IMR-90 (cell line): ENCODE data around the gene XRN2. TPM values are rescaled to one million over a fixed set of nuclear protein-coding genes. Genes with fewer than 3 reads are reported as not detected.

Experiments used
- ATAC-seq: fragments of 200-7000 bp; cut with Tn5 transposase; 2 replicates; pipeline ENCODE4 v1.9.1; 2020; ENCODE audit warnings: low read depth, mild to moderate bottlenecking, moderate library complexity
- BruUV-seq: library from RNA; stranded (reverse); fragments of 400-500 nt; replicated peaks from 2 replicates; lab custom pipeline; 2021; lab: Mats Ljungman, UMichigan
- CTCF ChIA-PET: fragments of 300-600 bp; formaldehyde crosslinking; extraction: SDS; loops from one replicate; lab custom pipeline; 2021; ENCODE audit warnings: antibody characterized with exemption; lab: Yijun Ruan, JAX
- POLR2A ChIA-PET: fragments of 300-600 bp; sonication (Branson Sonifier 250); formaldehyde crosslinking; loops from one replicate; lab custom pipeline; 2022; ENCODE audit warnings: antibody characterized with exemption; ENCODE audit not compliant: unreplicated experiment; lab: Charles Lee
- DNase-seq: peaks from one replicate; pipeline ENCODE4 v3.0.0; 2013
- H2AFZ ChIP-seq: replicated peaks from 2 replicates; pipeline ENCODE3; 2013; ENCODE audit warnings: low read length, mild to moderate bottlenecking; ENCODE audit not compliant: poor library complexity
- H2AK5ac ChIP-seq: 2 replicates; pipeline ENCODE4 v1.6.1; 2013; ENCODE audit warnings: low read depth, low read length, inconsistent platforms
- H2AK9ac ChIP-seq: replicated peaks from 2 replicates; pipeline ENCODE3; 2013; ENCODE audit warnings: mild to moderate bottlenecking, low read depth, low read length, moderate library complexity; ENCODE audit not compliant: poor library complexity
- H2BK120ac ChIP-seq: 2 replicates; pipeline ENCODE4 v1.6.1; 2013; ENCODE audit warnings: low read depth, low read length, inconsistent platforms
- H2BK15ac ChIP-seq: 3 replicates; pipeline ENCODE4 v1.6.1; 2013; ENCODE audit warnings: low read depth, low read length, inconsistent platforms
- H2BK20ac ChIP-seq: 2 replicates; pipeline ENCODE4 v1.6.1; 2013; ENCODE audit warnings: low read depth, mild to moderate bottlenecking, inconsistent platforms, low read length, moderate library complexity
- H2BK5ac ChIP-seq: 2 replicates; pipeline ENCODE4 v1.6.1; 2013; ENCODE audit warnings: mild to moderate bottlenecking, low read depth, low read length, inconsistent platforms; ENCODE audit not compliant: poor library complexity, severe bottlenecking
- H3K14ac ChIP-seq: replicated peaks from 2 replicates; pipeline ENCODE4 v1.6.1; 2013; ENCODE audit warnings: low read depth, low read length, inconsistent platforms
- H3K18ac ChIP-seq: 2 replicates; pipeline ENCODE4 v1.6.1; 2013; ENCODE audit warnings: low read depth, low read length, control low read depth
- H3K23ac ChIP-seq: 2 replicates; pipeline ENCODE4 v1.6.1; 2013; ENCODE audit warnings: low read depth, low read length, inconsistent platforms
- H3K27ac ChIP-seq: 2 replicates; pipeline ENCODE4 v1.5.1; 2013; ENCODE audit warnings: mild to moderate bottlenecking, control low read depth, low read length; ENCODE audit not compliant: insufficient read depth
- H3K27me3 ChIP-seq: 2 replicates; pipeline ENCODE4 v1.6.1; 2013; ENCODE audit warnings: low read length; ENCODE audit not compliant: control insufficient read depth, insufficient read depth
- H3K36me3 ChIP-seq: 2 replicates; pipeline ENCODE4 v1.6.1; 2013; ENCODE audit warnings: low read length, mixed read lengths; ENCODE audit not compliant: control insufficient read depth, insufficient read depth
- H3K4ac ChIP-seq: 2 replicates; pipeline ENCODE4 v1.6.1; 2013; ENCODE audit warnings: low read depth, low read length, inconsistent platforms
- H3K4me1 ChIP-seq: 2 replicates; pipeline ENCODE4 v1.6.1; 2013; ENCODE audit warnings: low read length, mixed read lengths; ENCODE audit not compliant: control insufficient read depth, insufficient read depth
- H3K4me2 ChIP-seq: 2 replicates; pipeline ENCODE4 v1.6.1; 2013; ENCODE audit warnings: low read depth, mild to moderate bottlenecking, control low read depth, low read length, moderate library complexity
- H3K4me3 ChIP-seq: 2 replicates; pipeline ENCODE4 v1.5.1; 2013; ENCODE audit warnings: low read depth, mild to moderate bottlenecking, control low read depth, low read length, moderate library complexity; ENCODE audit not compliant: insufficient read depth
- H3K56ac ChIP-seq: 2 replicates; pipeline ENCODE4 v1.6.1; 2013; ENCODE audit warnings: low read length, inconsistent platforms; ENCODE audit not compliant: insufficient read depth; ENCODE audit errors: extremely low read depth
- H3K79me1 ChIP-seq, 2 experiments: 2 replicates each; pipeline ENCODE4 v1.6.1; 2013; ENCODE audit warnings: low read length in 2 of 2, inconsistent platforms in 1 of 2, low read depth in 1 of 2
- H3K9ac ChIP-seq: 2 replicates; pipeline ENCODE4 v1.6.1; 2013; ENCODE audit warnings: low read depth, low read length, control low read depth
- H3K9me1 ChIP-seq: 2 replicates; pipeline ENCODE4 v1.6.1; 2013; ENCODE audit warnings: low read length, inconsistent platforms; ENCODE audit not compliant: insufficient read depth
- H3K9me3 ChIP-seq: 2 replicates; pipeline ENCODE4 v1.6.1; 2013; ENCODE audit warnings: low read length; ENCODE audit not compliant: control insufficient read depth, insufficient read depth
- H4K20me1 ChIP-seq: 2 replicates; pipeline ENCODE4 v1.6.1; 2013; ENCODE audit warnings: low read length, inconsistent platforms; ENCODE audit not compliant: insufficient read depth
- H4K5ac ChIP-seq: 2 replicates; pipeline ENCODE4 v1.6.1; 2013; ENCODE audit warnings: mild to moderate bottlenecking, low read depth, low read length, control low read depth
- H4K8ac ChIP-seq, 2 experiments: 2 replicates each; pipeline ENCODE4 v1.6.1; 2013; ENCODE audit warnings: low read depth in 2 of 2, low read length in 2 of 2, control low read depth in 1 of 2, inconsistent platforms in 1 of 2
- H4K91ac ChIP-seq: 2 replicates; pipeline ENCODE4 v1.6.1; 2013; ENCODE audit warnings: low read depth, low read length, inconsistent platforms; ENCODE audit not compliant: insufficient read depth
- BHLHE40 ChIP-seq: fragments of 150-350 bp; IDR thresholded peaks from 2 replicates; pipeline ENCODE4 v1.6.1; 2016; ENCODE audit warnings: mild to moderate bottlenecking, low read depth, low read length
- RCOR1 ChIP-seq: IDR thresholded peaks from 2 replicates; pipeline ENCODE4 v1.6.1; 2012; ENCODE audit warnings: mild to moderate bottlenecking, low read length, improper control_type of control experiment; ENCODE audit not compliant: insufficient replicate concordance
- WGBS, 2 experiments: methylation state at CpG; one replicate each; pipeline versions ENCODE4 v1.1.5 to v1.1.7; 2013; ENCODE audit warnings: missing lambda C conversion rate in 2 of 2; ENCODE audit not compliant: insufficient read length in 1 of 2; ENCODE audit errors: extremely low coverage in 2 of 2; 5-methylcytosine and 5-hydroxymethylcytosine counted together
- dilution Hi-C: fragments of 300-500 bp; cut with HindIII; formaldehyde crosslinking; loops from one replicate; pipeline ENCODE4 v1.14.3; 2018; ENCODE audit warnings: low sequenced_read_pairs; ENCODE audit not compliant: unreplicated experiment
- in situ Hi-C: fragments of 300-500 bp; cut with MboI; formaldehyde crosslinking; loops from 3 replicates; pipeline ENCODE4 v1.14.3; 2019; ENCODE audit warnings: low sequenced_read_pairs, inconsistent platforms, mixed read lengths
- intact Hi-C: fragments of 100-400 bp; cut with micrococcal nuclease; formaldehyde crosslinking; loops from 2 replicates; pipeline ENCODE4 v1.10.0; 2022
- polyA plus RNA-seq, 3 experiments: library from polyadenylated mRNA; depleted of rRNA; stranded (reverse); fragments of >200 nt; gene quantifications; 2 replicates each; pipeline ENCODE4 v1.2.3, GENCODE V29; 2012; ENCODE audit warnings: low replicate concordance in 1 of 3
- total RNA-seq: library from RNA; depleted of rRNA; stranded (reverse); fragments of >200 nt; gene quantifications from 2 replicates; pipeline ENCODE4 v1.2.3, GENCODE V29; 2012

XRN2 gene
- total and polyA plus RNA-seq, 2 of the 4 experiments (the other 2 are of a cell fraction): 58.1 to 70.8 TPM

GRCh38 chr20:21391185-21391971, 88.2 kb downstream of the XRN2 start:
- intact Hi-C loops: loop anchor here (10.0 kb wide), 1 partner anchor 157 kb away; no protein-coding TSS in a partner anchor
- no peak overlapping the region for H2AK9ac ChIP-seq

More at GRCh38 chr20:21391185-21391971, 88.2 kb downstream of the XRN2 start:
- H3K9me3 ChIP-seq: peaks cover 7% of the 10 kb centered on the region; the same call in 1 of the 2 replicates
- H4K5ac ChIP-seq: no peak overlapping the region
- no peak overlapping the region for H3K23ac ChIP-seq
- H4K8ac ChIP-seq: no peak overlapping the region
- ChIA-PET POLR2A (no interaction called here), CTCF (no interaction called here)
- no peak overlapping the region for H3K56ac ChIP-seq
- H3K27ac ChIP-seq: no peak overlapping the region
- H2BK120ac ChIP-seq: no peak overlapping the region
- DNase-seq (no peak), ATAC-seq (no peak)
- H3K27me3 ChIP-seq: peaks cover 45% of the 10 kb centered on the region
- no peak overlapping the region for H4K91ac ChIP-seq
- no peak overlapping the region for H2AFZ ChIP-seq
- peaks cover 2% of the 10 kb centered on the region; the same call in 1 of the 2 replicates for H3K4me1 ChIP-seq
- 50% methylated on average over 11 of the region's 61 CpGs; no CpG with 5 or more reads in 1 of the 2 experiments for WGBS, 2 experiments
- H2BK20ac ChIP-seq: no peak overlapping the region
- no peak overlapping the region for H3K4ac ChIP-seq
- in situ Hi-C loops: no loop called here
- TF ChIP-seq RCOR1 (no peak), BHLHE40 (no peak)
- H3K79me1 ChIP-seq: no peaks in the 10 kb centered on the region; a peak in 1 of 4 replicates
- BruUV-seq: no TSS peak
- H2BK15ac ChIP-seq: no peak overlapping the region
- H3K36me3 ChIP-seq: peaks cover 4% of the 10 kb centered on the region; the same call in 1 of the 2 replicates
- no peak overlapping the region for H2AK5ac ChIP-seq
- H3K9ac ChIP-seq: no peak overlapping the region
- H3K4me2 ChIP-seq: no peak overlapping the region
- no peak overlapping the region for H2BK5ac ChIP-seq
- H3K4me3 ChIP-seq: no peak overlapping the region
- no peak overlapping the region for H3K14ac ChIP-seq
- dilution Hi-C loops: no loop called here
- no peaks in the 10 kb centered on the region for H3K9me1 ChIP-seq
- H3K18ac ChIP-seq: no peak overlapping the region
- no peaks in the 10 kb centered on the region for H4K20me1 ChIP-seq
